IPS-18c (cell line): ENCODE results near the gene STYXL2.
A peak's percentile ranks its signal among the peaks of the same experiment; 100 is the strongest.

Experiments used
- H3K4me3 ChIP-seq: 2 replicates; pipeline ENCODE4 v1.7.0; 2013; ENCODE audit warnings: low read depth, mild to moderate bottlenecking, low read length, moderate library complexity; ENCODE audit not compliant: insufficient read depth
- H3K9me3 ChIP-seq: one replicate; pipeline ENCODE4 v1.6.1; 2013; ENCODE audit warnings: mild to moderate bottlenecking, low read length, moderate library complexity; ENCODE audit not compliant: control insufficient read depth, insufficient read depth

The STYXL2 gene

DNA sequence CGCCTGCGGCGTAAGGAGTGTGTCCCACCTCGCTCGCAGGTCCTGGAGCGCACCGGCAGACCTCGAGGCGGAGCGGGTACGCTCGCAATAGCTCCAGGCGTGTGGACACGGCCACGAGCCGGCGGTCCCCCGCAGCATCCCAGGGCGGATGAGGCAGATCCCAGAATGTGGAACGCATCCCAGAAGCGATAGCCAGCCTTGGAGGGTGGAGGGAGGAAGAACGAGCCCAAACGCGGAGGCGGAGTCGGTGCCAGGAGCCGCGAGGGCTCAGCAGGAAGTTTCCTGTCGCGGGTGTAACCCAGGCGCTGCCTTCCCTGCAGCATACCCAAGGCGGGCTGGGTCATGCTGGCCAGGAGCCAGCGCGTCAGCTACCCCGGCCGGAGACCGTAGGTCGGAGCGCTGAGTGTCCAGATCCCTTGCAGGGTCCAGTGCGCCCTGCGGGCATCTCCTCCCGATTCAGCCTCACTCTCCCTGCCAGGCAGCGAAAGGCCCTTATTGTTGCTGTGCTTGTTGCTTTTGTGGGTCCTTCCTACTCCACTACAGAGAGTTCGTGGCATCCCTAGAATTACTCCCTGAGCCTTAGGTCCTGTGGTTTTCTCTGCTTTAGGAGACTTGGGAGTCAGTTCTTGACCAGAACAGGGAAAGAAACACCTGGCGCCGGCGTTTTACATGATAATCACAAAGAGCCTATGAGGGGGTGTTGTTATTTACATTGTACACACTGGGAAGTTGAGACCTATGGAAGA, 27.7 kb downstream of the STYXL2 start:
- H3K4me3 ChIP-seq: peak overlapping the region; percentile 38

DNA sequence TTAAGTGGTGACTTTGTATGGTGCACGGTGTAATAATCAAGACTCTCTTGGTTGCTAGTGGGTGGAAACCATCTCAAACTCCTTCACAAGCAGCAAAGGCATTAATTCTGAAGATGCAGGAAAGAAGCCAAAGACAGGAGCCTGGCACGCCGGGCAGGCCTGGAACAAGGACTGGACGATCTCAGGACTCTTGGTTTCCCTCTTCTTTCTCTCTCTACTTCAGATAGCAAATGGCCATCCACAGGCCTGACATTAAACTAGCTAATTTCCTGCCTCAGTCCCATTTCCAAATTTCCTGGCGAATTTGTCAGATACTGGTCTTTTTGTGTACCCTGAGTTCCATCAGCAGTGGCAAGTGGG, 28.2 kb downstream of the STYXL2 start:
- H3K4me3 ChIP-seq: peak overlapping the region; percentile 38; the same call in 1 of the 2 replicates
- no peaks in the 10 kb centered on the region for H3K9me3 ChIP-seq

More for the DNA sequence above, 27.7 kb downstream of the STYXL2 start:
- no peaks in the 10 kb centered on the region for H3K9me3 ChIP-seq

DNA sequence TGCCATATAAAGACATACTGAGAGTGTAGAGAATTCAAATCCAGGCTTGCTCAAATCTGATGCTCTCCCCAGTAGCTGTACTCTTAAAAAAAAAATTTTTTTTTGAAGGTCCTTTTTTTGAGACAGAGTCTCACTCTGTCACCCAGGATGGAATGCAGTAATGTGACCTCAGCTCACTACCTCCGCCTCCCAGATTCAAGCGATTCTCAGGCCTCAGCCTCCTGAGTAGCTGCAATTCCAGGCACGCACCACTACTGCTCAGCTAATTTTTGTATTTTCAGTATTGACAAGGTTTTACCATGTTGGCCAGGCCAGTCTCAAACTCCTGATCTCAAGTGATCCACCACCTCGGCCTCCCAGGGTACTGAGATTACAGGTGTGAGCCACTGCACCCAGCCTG, 28.7 kb downstream of the STYXL2 start:
- H3K9me3 ChIP-seq: no peaks in the 10 kb centered on the region
- H3K4me3 ChIP-seq: no peak overlapping the region

DNA sequence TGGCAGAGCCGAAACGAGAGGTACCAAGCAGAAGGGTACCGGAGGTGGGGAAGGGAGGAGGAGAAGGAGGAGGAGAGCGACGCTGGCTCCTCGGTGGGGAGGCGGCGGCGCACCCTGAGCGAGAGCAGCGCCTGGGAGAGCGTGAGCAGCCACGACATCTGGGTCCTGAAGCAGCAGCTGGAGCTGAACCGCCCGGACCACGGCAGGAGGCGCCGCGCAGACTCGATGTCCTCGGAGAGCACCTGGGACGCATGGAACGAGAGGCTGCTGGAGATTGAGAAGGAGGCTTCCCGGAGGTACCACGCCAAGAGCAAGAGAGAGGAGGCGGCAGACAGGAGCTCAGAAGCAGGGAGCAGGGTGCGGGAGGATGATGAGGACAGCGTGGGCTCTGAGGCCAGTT, 32.4 kb downstream of the STYXL2 start:
- H3K9me3 ChIP-seq: no peaks in the 10 kb centered on the region
- no peak overlapping the region for H3K4me3 ChIP-seq

GRCh38 chr1:167126811-167127210, 32.9 kb downstream of the STYXL2 start:
- H3K9me3 ChIP-seq: no peaks in the 10 kb centered on the region
- no peak overlapping the region for H3K4me3 ChIP-seq

- Histone ChIP-seq H3K4me3 (no peak overlapping the region), H3K9me3 (no peaks in the 10 kb centered on the region)
These were observed 33.4 kb downstream of the STYXL2 start for GRCh38 chr1:167127236-167127635.

DNA sequence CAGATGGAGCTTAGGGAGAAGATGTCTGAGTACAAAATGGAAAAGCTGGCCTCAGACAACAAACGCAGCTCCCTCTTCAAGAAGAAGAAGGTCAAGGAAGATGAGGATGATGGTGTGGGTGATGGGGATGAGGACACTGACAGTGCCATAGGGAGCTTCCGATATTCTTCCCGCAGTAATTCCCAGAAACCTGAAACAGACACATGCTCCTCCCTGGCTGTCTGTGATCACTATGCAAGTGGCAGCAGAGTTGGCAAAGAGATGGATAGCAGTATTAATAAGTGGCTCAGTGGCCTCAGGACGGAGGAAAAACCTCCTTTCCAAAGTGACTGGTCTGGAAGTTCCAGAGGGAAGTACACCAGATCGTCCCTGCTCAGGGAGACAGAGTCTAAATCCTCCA, 33.8 kb downstream of the STYXL2 start:
- Histone ChIP-seq H3K4me3 (no peak overlapping the region), H3K9me3 (no peaks in the 10 kb centered on the region)

DNA sequence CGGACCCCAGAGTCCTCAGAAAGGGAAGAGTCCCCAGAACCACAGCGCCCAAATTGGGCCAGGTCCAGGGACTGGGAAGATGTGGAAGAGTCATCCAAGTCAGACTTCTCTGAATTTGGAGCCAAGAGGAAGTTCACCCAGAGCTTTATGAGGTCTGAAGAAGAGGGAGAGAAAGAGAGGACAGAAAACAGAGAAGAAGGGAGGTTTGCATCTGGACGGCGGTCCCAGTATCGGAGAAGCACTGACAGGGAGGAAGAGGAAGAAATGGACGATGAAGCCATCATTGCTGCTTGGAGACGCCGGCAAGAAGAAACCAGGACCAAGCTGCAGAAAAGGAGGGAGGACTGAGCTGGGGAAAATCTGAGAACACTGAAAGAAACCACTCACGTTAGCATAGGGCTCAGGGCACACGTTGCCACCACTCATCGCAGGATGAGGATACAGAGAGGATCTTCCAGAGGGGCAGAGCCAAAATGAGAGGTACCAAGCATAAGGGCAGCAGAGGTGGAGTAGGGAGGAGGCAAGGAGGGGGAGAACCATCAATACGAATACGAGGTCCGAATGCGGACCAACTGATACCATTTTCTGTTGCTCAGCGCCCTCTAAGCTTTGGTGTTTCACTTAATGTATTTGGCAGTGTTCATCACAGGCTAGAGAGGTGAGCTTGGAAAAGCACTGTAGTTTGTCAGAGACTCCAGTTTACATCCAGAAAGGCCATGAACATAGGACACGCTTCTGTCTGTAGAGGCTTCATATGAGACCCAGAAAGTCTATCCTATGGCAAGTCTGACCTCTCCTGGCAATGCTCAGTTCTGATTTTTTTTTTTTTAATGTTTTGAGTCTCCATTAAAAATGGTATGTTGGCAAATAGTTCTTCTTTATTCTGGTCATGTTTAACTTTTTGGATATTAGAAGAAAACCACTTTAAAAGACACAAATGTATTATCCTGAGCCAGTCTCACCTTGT, 34.7 kb downstream of the STYXL2 start:
- no peak overlapping the region for H3K4me3 ChIP-seq
- no peaks in the 10 kb centered on the region for H3K9me3 ChIP-seq

GRCh38 chr1:167130829-167131510, 37.1 kb downstream of the STYXL2 start:
- Histone ChIP-seq H3K4me3 (no peak overlapping the region), H3K9me3 (no peaks in the 10 kb centered on the region)

GRCh38 chr1:167132301-167133010, 38.6 kb downstream of the STYXL2 start:
- H3K4me3 ChIP-seq: no peak overlapping the region
- no peaks in the 10 kb centered on the region for H3K9me3 ChIP-seq

- no peaks in the 10 kb centered on the region for H3K9me3 ChIP-seq
- no peak overlapping the region for H3K4me3 ChIP-seq
These were observed 41.5 kb downstream of the STYXL2 start for GRCh38 chr1:167135281-167135840.

- Histone ChIP-seq H3K4me3 (no peak overlapping the region), H3K9me3 (no peaks in the 10 kb centered on the region)
These were observed 42.3 kb downstream of the STYXL2 start for GRCh38 chr1:167136191-167136614.

GRCh38 chr1:167136806-167137205, 42.9 kb downstream of the STYXL2 start:
- H3K4me3 ChIP-seq: no peak overlapping the region
- no peaks in the 10 kb centered on the region for H3K9me3 ChIP-seq

DNA sequence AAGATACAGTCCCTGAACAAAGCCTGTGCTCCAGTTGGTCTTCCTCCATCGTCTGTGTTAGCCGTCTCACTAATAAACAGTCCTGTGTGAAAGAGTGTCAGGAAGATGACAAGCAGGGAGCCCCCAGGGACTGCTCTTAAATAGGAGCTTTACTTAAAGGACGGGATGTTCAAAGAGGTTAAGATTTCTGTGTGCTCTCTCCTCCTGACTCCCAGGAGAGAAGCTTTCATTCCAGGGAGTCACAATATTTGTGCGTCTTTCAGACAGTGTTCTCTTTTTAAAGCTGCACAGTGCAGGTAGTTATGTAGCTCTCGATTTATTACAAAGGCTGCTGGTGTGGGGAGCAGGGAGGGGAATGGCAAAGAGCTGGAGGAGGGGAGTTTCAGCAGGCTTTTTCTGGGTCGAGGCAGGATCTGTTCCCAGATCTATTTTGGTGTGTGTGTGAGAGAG, 43.5 kb downstream of the STYXL2 start:
- no peak overlapping the region for H3K4me3 ChIP-seq

DNA sequence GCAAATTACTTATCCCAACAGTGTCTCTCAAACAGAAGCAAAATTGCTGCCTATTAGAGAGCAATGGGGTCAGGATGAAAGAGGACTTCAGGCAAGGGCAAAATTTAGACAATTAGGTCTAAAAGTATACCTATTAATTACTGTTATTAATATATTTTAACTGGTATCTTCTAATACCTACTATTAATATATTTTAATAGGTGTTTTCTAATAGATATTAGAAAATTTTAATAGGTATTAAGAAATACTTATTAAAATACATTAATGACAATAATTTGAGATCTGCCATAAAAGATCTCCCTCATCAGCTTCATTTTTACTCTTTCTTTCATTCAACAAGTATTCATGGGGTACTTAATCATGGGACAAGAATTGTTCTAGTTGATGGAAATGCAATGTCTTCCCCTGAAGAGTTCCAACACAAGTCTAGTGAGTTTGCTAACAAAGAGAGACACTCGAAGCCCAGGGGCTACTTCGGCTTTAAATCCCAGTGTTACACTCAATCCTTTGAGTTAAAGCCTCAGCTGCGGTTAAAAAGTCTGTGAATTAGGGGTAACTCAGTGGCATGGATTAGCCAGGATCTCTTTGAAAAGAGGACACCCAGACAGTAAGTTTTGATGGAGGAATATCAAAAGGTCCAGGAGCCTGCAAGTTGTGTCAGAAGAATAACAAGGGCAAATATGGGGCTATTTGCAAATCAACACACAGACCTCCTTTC, 44.1 kb downstream of the STYXL2 start:
- no peak overlapping the region for H3K4me3 ChIP-seq
- H3K9me3 ChIP-seq: no peaks in the 10 kb centered on the region

More for the DNA sequence above, 43.5 kb downstream of the STYXL2 start:
- H3K9me3 ChIP-seq: no peaks in the 10 kb centered on the region

GRCh38 chr1:167138703-167139102, 44.8 kb downstream of the STYXL2 start:
- Histone ChIP-seq H3K4me3 (no peak overlapping the region), H3K9me3 (no peaks in the 10 kb centered on the region)
